GM12878 (cell line): ENCODE results near the gene WSCD1. TPM values are rescaled to one million over a fixed set of nuclear protein-coding genes. Genes with fewer than 3 reads are reported as not detected.

ENCODE experiments used
- ATAC-seq: fragments of 200-7000 bp; cut with Tn5 transposase; 3 replicates; pipeline ENCODE4 v1.9.1; 2020; ENCODE audit warnings: mild to moderate bottlenecking, moderate library complexity
- BruUV-seq: library from RNA; stranded (reverse); fragments of 400-500 nt; replicated peaks from 2 replicates; lab custom pipeline; 2021; lab: Mats Ljungman, UMichigan
- CTCF ChIA-PET: fragments of 300-600 bp; sonication (Branson Sonifier 250); formaldehyde crosslinking; extraction: SDS; loops from one replicate; lab custom pipeline; 2021; ENCODE audit warnings: inconsistent platforms; lab: Yijun Ruan, JAX
- POLR2A ChIA-PET: fragments of 350-600 bp; formaldehyde crosslinking; extraction: SDS; loops from one replicate; lab custom pipeline; 2021; ENCODE audit warnings: inconsistent platforms; lab: Charles Lee
- RAD21 ChIA-PET: fragments of 300-600 bp; sonication (Branson Sonifier 250); formaldehyde crosslinking; loops from one replicate; lab custom pipeline; 2023; ENCODE audit warnings: antibody characterized with exemption; ENCODE audit not compliant: unreplicated experiment; lab: Charles Lee
- SMC1A ChIA-PET: fragments of 300-600 bp; sonication (Branson Sonifier 250); formaldehyde crosslinking; loops from one replicate; lab custom pipeline; 2023; ENCODE audit not compliant: unreplicated experiment, uncharacterized antibody; lab: Charles Lee
- DNase-seq: peaks from one replicate; pipeline ENCODE4 v3.0.0-alpha.2; 2011; ENCODE audit warnings: low read depth, low spot score
- FAIRE-seq: peaks from 3 replicates; lab custom pipeline; 2011; peaks lifted over from hg19 to GRCh38; lab: Jason Lieb, UNC
- H2AFZ ChIP-seq: 2 replicates; pipeline ENCODE4 v1.6.0; 2011; ENCODE audit warnings: low read depth, low read length, control low read depth; ENCODE audit not compliant: control insufficient read depth
- H3K27ac ChIP-seq: 2 replicates; pipeline ENCODE4 v1.5.1; 2011; ENCODE audit warnings: control low read depth; ENCODE audit not compliant: control insufficient read depth, insufficient read depth
- H3K27me3 ChIP-seq, 2 experiments: replicated peaks in 1 of 2; 2 replicates each; pipeline versions ENCODE4 v1.6.0 to v1.6.1; 2011; ENCODE audit warnings: low read length in 1 of 2; ENCODE audit not compliant: control insufficient read depth in 2 of 2, insufficient read depth in 2 of 2
- H3K36me3 ChIP-seq, 2 experiments: 2 replicates each; pipeline ENCODE4 v1.5.1; 2011; ENCODE audit warnings: low read length in 1 of 2; ENCODE audit not compliant: control insufficient read depth in 2 of 2, insufficient read depth in 2 of 2
- H3K4me1 ChIP-seq: 2 replicates; pipeline ENCODE4 v1.6.1; 2011; ENCODE audit warnings: mild to moderate bottlenecking, low read length, moderate library complexity, mixed read lengths; ENCODE audit not compliant: control insufficient read depth, insufficient read depth
- H3K4me2 ChIP-seq: 2 replicates; pipeline ENCODE4 v1.6.0; 2011; ENCODE audit warnings: control low read depth; ENCODE audit not compliant: control insufficient read depth, insufficient read depth
- H3K4me3 ChIP-seq: fragments of 200-600 bp; sonication (generic); 2 replicates; pipeline ENCODE4 v1.5.1; 2016
- H3K79me2 ChIP-seq: 2 replicates; pipeline ENCODE4 v1.6.0; 2011; ENCODE audit warnings: low read length; ENCODE audit not compliant: control insufficient read depth, insufficient read depth
- H3K9ac ChIP-seq: 2 replicates; pipeline ENCODE4 v1.8.0; 2011; ENCODE audit warnings: low read length, control low read depth, mixed read lengths; ENCODE audit not compliant: control insufficient read depth, insufficient read depth
- H3K9me3 ChIP-seq: replicated peaks from 3 replicates; pipeline ENCODE4 v1.5.1; 2011; ENCODE audit warnings: mild to moderate bottlenecking, low read length; ENCODE audit not compliant: control insufficient read depth, insufficient read depth
- H4K20me1 ChIP-seq: 2 replicates; pipeline ENCODE4 v1.6.0; 2011; ENCODE audit not compliant: control insufficient read depth, insufficient read depth
- BMI1 ChIP-seq: fragments of 450-650 bp; IDR thresholded peaks from 2 replicates; pipeline ENCODE4 v1.6.1; 2016; ENCODE audit warnings: mild to moderate bottlenecking, moderate library complexity, borderline replicate concordance
- BRCA1 ChIP-seq: IDR thresholded peaks from 2 replicates; pipeline ENCODE4 v1.6.1; 2011; ENCODE audit warnings: low read depth, low read length, improper control_type of control experiment
- CUX1 ChIP-seq: IDR thresholded peaks from 2 replicates; pipeline ENCODE4 v1.6.1; 2012; ENCODE audit warnings: improper control_type of control experiment, low read depth, low read length; ENCODE audit not compliant: insufficient replicate concordance
- IKZF1 ChIP-seq: fragments of 450-650 bp; conservative IDR thresholded peaks from 2 replicates; pipeline ENCODE4 v1.6.1; 2017; ENCODE audit warnings: antibody characterized with exemption, mild to moderate bottlenecking
- MLLT1 ChIP-seq: fragments of 450-650 bp; IDR thresholded peaks from 2 replicates; pipeline ENCODE4 v1.6.1; 2016; ENCODE audit warnings: mild to moderate bottlenecking
- NR2C1 ChIP-seq: fragments of 450-650 bp; IDR thresholded peaks from 2 replicates; pipeline ENCODE4 v1.6.1; 2017; ENCODE audit warnings: antibody characterized with exemption, mild to moderate bottlenecking, moderate library complexity
- PAX5 ChIP-seq: IDR thresholded peaks from 2 replicates; pipeline ENCODE4 v1.6.1; 2011; ENCODE audit warnings: low read depth, low read length, borderline replicate concordance
- STAT1 ChIP-seq: fragments of 450-650 bp; conservative IDR thresholded peaks from 2 replicates; pipeline ENCODE4 v1.6.1; 2014; ENCODE audit warnings: antibody characterized with exemption, mild to moderate bottlenecking
- ZNF687 ChIP-seq: fragments of 450-650 bp; IDR thresholded peaks from 2 replicates; pipeline ENCODE4 v1.6.1; 2017; ENCODE audit warnings: mild to moderate bottlenecking, moderate library complexity
- WGBS: methylation state at CpG from one replicate; pipeline ENCODE4 v1.1.6; 2016; ENCODE audit warnings: low lambda C conversion rate; ENCODE audit not compliant: insufficient replicate concordance, insufficient coverage; ENCODE audit errors: missing lambda C conversion rate; 5-methylcytosine and 5-hydroxymethylcytosine counted together
- in situ Hi-C: fragments of 300-500 bp; cut with MboI; formaldehyde crosslinking; loops from 9 replicates; pipeline ENCODE4 v1.14.3; 2018; ENCODE audit warnings: mixed read lengths
- intact Hi-C: fragments of 100-400 bp; cut with micrococcal nuclease; formaldehyde crosslinking; loops from one replicate; pipeline ENCODE4 v1.14.2; 2022; ENCODE audit not compliant: unreplicated experiment
- polyA plus RNA-seq, 11 experiments: library from polyadenylated mRNA; depleted of rRNA in 4 of 11; unstranded in 6 of 11; stranded (reverse) in 5 of 11; fragments of >200 nt; fragmentation: Nextera tagmentation in 4 of 11; fragmentation: Illumina TruSeq in 1 of 11; extraction: Ambion mirVana in 4 of 11; extraction: Trizol in 1 of 11; gene quantifications; 1 replicate in 1 of 11; 2 replicates in 10 of 11; pipeline versions ENCODE4 v1.2.1 to v1.2.3, GENCODE V29; 2011 to 2016; ENCODE audit warnings: inconsistent platforms in 2 of 11, missing spikeins in 2 of 11, low read depth in 1 of 11
- total RNA-seq, 4 experiments: library from RNA; depleted of rRNA in 3 of 4; stranded (reverse); fragments of >200 nt in 3 of 4; fragmentation: Illumina TruSeq in 1 of 4; extraction: Trizol in 1 of 4; gene quantifications; 2 replicates each; pipeline versions ENCODE4 v1.2.1 to v1.2.3, GENCODE V29; 2013 to 2021
- TF ChIP-seq, protein P1 (sequence below): IDR thresholded peaks from 2 replicates; pipeline ENCODE4 v1.6.1; 2012; ENCODE audit warnings: low read depth, low read length, improper control_type of control experiment

Gene WSCD1
- total and polyA plus RNA-seq, 10 of the 15 experiments (the other 5 are each of a cell fraction or from before 2014, with no cell fraction given) = 0.01 to 0.16 TPM; not detected in 8

DNA sequence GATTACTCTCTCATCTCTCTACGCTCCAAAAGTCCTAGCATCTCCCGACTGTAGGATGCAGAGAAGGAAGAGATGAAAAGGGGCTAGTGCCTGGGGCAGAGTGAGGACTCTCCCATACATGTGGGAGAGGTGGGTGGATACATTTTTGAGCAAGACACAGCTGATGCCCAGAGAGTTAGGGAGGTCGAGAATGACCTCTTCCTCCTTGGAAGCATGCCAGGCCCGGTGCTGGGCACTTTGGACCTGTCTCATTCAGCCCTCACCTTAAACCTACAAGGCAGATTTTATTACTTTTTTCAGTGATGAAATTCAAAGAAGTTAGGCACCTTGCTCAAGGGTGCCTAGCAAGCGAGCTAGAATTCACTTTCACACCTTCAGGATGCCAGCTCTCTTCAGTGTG, 38.2 kb downstream of the WSCD1 start:
- POLR2A ChIA-PET = no interaction called here
- TF ChIP-seq, protein P1, sequence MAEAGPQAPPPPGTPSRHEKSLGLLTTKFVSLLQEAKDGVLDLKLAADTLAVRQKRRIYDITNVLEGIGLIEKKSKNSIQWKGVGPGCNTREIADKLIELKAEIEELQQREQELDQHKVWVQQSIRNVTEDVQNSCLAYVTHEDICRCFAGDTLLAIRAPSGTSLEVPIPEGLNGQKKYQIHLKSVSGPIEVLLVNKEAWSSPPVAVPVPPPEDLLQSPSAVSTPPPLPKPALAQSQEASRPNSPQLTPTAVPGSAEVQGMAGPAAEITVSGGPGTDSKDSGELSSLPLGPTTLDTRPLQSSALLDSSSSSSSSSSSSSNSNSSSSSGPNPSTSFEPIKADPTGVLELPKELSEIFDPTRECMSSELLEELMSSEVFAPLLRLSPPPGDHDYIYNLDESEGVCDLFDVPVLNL = no peak
- TF ChIP-seq ZNF687 (no peak), STAT1 (no peak), IKZF1 (no peak), PAX5 (no peak), BRCA1 (no peak), NR2C1 (no peak), CUX1 (no peak), BMI1 (no peak), MLLT1 (no peak)
- no peak for ATAC-seq

More for the DNA sequence above, 38.2 kb downstream of the WSCD1 start:
- ChIA-PET CTCF (no interaction called here), SMC1A (no interaction called here), RAD21 (no interaction called here)
- 18% methylated on average over 5 of the region's 5 CpGs for WGBS
- H3K9me3 ChIP-seq = no peaks in the 10 kb centered on the region
- DNase-seq = no peak
- H2AFZ ChIP-seq = no peak overlapping the region
- intact Hi-C loops (no loop called here), in situ Hi-C loops (no loop called here)
- no peak overlapping the region for H3K4me2 ChIP-seq
- no peaks in the 10 kb centered on the region for H3K79me2 ChIP-seq
- no peak for FAIRE-seq
- H3K9ac ChIP-seq = no peak overlapping the region
- H3K27me3 ChIP-seq = no peaks in the 10 kb centered on the region; a peak in 1 of 4 replicates
- no peaks in the 10 kb centered on the region for H3K36me3 ChIP-seq
- no peaks in the 10 kb centered on the region for H4K20me1 ChIP-seq
- no TSS peak for BruUV-seq
- peaks cover 14% of the 10 kb centered on the region for H3K4me1 ChIP-seq
- H3K27ac ChIP-seq = no peak overlapping the region
- no peak overlapping the region for H3K4me3 ChIP-seq
